ENCODE results near the gene ALDH1A1.

The ALDH1A1 gene

DNA sequence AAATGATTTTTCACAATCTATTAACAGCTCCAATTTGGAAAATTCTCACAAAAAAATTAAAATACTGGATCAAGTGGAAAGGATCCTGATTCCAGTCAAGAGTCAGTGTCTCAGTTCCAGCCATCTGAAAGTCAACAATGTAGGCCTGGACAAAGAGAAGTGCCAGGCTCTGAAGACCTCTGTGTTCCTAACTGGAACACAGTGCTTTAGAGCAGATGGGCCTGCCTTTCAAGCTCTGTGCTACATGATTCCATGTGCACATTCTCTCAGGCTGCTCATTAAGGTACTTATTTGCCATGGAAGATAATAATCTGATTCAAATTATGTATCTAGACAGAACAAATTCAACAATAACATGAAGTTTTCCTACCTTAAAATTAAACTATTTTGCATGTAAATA, 30.2 kb upstream of the ALDH1A1 start:
- ATAC-seq (no peak), DNase-seq (no peak)
- no peak overlapping the region for H3K27ac Mint-ChIP-seq
- H3K27me3 Mint-ChIP-seq, result no peaks in the 10 kb centered on the region
- H3K9me3 Mint-ChIP-seq, result no peaks in the 10 kb centered on the region
- H3K4me3 Mint-ChIP-seq, result no peak overlapping the region
- H3K4me1 Mint-ChIP-seq, result no peaks in the 10 kb centered on the region

DNA sequence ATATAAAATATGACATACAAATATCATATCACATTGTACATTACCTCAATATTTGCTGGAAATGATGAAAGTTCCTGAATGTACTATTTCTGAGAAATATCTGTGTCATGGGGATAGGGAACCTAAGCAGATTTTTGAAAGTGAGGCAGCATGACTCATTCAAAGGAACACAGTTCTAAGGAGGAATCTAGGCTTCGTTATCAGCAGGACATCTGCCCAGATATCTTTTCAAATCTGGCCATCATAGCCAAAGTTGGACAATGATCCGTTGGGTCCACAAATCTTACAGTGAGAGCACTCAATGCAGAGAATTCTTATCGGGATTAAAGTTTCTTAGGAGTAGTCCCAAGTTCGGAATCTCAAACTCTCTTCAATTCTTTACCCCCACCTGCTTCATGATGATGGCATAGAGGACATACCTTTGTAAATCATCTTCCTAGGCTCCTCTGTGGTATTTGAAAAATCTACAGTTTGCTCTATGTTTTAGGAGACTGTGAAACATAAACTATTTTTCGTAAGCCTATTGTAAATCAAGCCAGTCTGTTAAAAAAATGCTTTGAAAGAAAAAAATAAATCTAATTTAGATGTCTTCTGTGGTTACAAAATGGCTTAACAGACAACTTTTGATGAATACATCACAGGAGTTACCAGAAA, 29.4 kb upstream of the ALDH1A1 start:
- ATAC-seq, result no peak
- no peaks in the 10 kb centered on the region for H3K27me3 Mint-ChIP-seq
- H3K27ac Mint-ChIP-seq, result no peak overlapping the region
- no peak overlapping the region for H3K4me3 Mint-ChIP-seq
- no peaks in the 10 kb centered on the region for H3K4me1 Mint-ChIP-seq
- no peaks in the 10 kb centered on the region for H3K9me3 Mint-ChIP-seq
- no peak for DNase-seq

DNA sequence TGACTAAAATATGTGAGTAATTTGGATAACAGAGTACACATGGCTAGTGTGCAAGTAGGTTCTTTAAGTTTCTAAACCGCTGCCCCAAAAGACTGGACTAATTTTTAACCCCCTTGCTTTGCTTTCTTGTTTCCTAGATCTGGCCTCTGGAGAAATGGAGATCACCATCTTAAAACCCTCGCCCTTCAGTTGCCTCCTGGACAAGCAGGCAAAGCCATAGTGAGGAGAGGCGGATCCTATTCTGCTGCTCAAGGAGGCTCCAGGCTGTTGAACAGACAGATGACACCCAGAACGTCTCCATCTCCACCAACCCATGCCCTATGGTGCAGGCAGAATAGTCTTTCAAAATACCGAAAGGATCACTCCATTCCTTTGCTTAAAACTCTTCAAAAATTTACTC, 28.6 kb upstream of the ALDH1A1 start:
- no peak overlapping the region for H3K27ac Mint-ChIP-seq
- ATAC-seq, result no peak
- H3K4me1 Mint-ChIP-seq, result no peaks in the 10 kb centered on the region
- H3K9me3 Mint-ChIP-seq, result no peaks in the 10 kb centered on the region
- no peaks in the 10 kb centered on the region for H3K27me3 Mint-ChIP-seq
- H3K4me3 Mint-ChIP-seq, result no peak overlapping the region
- no peak for DNase-seq

DNA sequence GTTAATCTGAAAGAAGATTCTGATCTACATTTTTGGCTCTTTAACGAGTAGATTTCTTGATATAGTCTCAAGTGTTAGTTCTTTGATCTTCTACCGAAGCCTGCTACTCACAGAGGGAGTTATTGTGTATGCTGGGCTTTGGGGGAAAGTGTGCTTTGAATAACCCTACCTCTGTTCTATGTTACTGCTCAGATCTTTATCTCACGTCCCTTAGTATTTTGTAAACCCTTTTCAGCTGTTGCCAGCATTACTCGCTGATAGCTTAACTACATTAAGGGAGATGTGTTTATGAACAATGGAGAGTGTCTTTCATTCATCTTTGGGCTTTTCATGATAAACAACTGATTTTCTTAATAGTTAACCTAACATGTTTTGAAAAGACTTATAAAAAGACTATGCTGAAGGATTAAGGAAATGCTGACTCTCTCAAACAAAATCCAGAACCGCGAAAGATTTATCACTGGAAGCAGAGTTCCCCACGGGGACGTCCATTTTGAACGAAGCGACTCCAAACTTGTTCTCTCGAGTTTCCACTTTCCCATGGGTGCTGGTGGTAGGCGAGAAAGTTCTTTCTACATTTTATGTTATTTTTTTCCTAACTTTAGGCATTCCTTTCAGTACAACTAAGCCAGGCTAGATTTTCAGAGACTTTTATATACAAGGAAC, 27.9 kb upstream of the ALDH1A1 start:
- DNase-seq, result no peak
- H3K27me3 Mint-ChIP-seq, result peaks cover 6% of the 10 kb centered on the region
- ATAC-seq, result no peak
- H3K4me3 Mint-ChIP-seq, result no peak overlapping the region
- no peaks in the 10 kb centered on the region for H3K9me3 Mint-ChIP-seq
- no peak overlapping the region for H3K27ac Mint-ChIP-seq
- H3K4me1 Mint-ChIP-seq, result no peaks in the 10 kb centered on the region

DNA sequence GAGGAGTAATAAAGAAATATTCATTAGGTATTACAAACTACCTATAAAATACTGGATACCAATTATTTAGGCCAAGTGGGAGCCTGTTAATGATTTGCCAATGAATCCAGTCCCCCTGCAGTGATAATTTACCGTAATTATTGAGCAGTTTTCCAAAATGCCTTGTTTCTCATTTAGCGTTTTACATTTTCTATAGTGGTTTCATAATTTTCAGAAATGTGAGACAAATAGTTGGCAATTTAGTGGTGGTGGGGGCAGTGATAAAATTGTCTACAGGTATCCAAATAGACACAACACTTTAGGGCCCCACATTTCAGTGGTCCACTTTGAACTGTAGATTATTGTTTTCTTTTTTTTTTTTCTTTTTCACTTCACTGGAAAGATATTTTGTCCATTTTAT, 27.3 kb upstream of the ALDH1A1 start:
- ATAC-seq, result no peak
- Mint-ChIP-seq H3K9me3 (no peaks in the 10 kb centered on the region), H3K27me3 (peaks cover 6% of the 10 kb centered on the region), H3K4me3 (no peak overlapping the region), H3K27ac (no peak overlapping the region), H3K4me1 (no peaks in the 10 kb centered on the region)
- no peak for DNase-seq

DNA sequence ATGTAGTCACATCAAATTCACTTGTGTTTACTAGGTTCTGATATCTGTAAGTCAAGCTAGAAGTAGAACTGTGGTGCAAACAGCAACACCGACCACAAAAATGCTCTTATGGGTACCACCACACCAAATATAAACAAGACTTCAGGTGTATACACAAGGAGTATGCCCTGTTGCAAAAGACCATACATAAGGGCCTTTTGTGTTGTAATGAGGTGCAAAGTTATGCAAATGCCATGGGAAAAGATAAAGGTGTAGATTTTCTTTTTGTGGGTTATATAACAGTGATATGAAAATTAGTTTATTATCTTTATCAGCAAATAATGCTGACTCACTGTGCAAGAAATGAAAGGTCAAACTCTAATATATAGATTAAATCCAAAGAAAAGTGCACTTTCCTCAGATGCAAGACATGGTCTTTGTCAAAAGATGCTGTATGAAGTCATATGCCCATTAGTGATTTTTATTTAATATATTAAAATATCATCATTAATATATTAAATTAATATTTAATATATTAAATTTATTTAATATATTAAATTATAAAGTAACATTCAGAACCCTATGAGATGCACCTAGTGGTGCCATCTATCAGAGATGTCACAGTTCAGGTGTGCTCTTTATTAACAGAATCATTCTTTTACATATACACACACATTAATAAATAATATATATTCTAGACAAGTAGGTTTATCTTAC, 26.7 kb upstream of the ALDH1A1 start:
- no peaks in the 10 kb centered on the region for H3K9me3 Mint-ChIP-seq
- no peaks in the 10 kb centered on the region for H3K4me1 Mint-ChIP-seq
- H3K27me3 Mint-ChIP-seq, result peaks cover 6% of the 10 kb centered on the region
- ATAC-seq (no peak), DNase-seq (no peak)
- no peak overlapping the region for H3K4me3 Mint-ChIP-seq
- H3K27ac Mint-ChIP-seq, result no peak overlapping the region

DNA sequence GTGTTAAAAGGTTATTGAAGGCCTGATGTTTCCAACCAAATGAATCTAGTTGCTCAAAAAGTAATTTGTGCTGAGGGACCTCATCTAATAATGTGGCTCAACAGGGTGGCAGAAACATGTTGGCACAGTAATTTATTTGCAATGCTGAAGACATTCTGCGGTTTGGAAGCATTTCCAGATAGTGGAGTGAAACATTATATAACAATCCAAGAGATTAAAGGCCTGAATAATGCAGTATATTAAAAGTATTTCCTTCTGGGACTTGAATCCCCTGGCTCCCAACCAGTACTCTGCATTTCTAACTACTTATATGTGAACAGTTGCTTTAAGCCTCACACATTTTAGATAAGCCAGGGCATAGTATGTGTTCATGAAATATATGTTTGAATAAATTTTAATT, 25.9 kb upstream of the ALDH1A1 start:
- Mint-ChIP-seq H3K4me3 (no peak overlapping the region), H3K27me3 (peaks cover 6% of the 10 kb centered on the region), H3K9me3 (no peaks in the 10 kb centered on the region), H3K27ac (no peak overlapping the region), H3K4me1 (no peaks in the 10 kb centered on the region)
- DNase-seq, result no peak
- ATAC-seq, result no peak

DNA sequence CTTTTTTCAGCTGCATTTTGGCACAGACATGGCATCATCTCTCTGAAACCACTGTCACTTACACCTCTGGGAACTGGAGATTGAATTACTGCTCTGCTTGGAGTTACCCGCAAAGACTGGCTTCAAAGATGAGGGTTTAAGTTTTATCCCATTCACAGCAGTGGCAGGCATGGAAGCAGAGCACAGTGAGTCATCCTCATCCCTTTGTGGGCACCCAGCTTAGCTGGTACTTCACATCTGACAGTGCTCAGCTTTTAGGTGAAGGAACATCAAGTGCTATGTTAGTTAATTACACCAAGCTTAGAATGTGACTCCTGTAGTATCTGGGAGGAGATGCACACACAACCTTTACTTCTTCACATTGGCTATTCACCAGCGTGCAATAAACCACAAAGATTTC, 24.8 kb upstream of the ALDH1A1 start:
- H3K4me1 Mint-ChIP-seq, result no peaks in the 10 kb centered on the region
- peaks cover 6% of the 10 kb centered on the region for H3K27me3 Mint-ChIP-seq
- DNase-seq (no peak), ATAC-seq (no peak)
- no peak overlapping the region for H3K4me3 Mint-ChIP-seq
- H3K9me3 Mint-ChIP-seq, result no peaks in the 10 kb centered on the region
- H3K27ac Mint-ChIP-seq, result no peak overlapping the region

DNA sequence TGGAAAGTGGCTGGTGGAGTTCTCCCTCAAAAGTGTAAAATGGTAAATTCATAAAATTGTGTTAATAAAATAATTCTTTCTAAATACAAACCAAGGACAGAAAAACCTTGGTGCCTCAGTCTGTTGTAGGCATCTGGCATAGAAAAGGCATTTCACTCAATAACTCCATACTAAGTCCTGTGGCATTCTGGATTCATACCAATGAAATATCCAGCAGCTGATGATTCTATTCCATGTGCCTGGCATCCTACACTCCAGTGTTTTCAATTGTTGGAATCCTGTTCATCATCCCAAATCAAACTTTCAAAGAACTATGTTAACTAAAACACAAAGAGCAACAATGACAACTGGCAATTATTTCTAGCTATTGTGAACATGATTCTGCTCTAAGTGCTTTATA, 21.6 kb upstream of the ALDH1A1 start:
- Mint-ChIP-seq H3K27ac (no peak overlapping the region), H3K4me3 (no peak overlapping the region), H3K27me3 (peaks cover 6% of the 10 kb centered on the region), H3K9me3 (no peaks in the 10 kb centered on the region), H3K4me1 (no peaks in the 10 kb centered on the region)
- no peak for ATAC-seq
- no peak for DNase-seq

DNA sequence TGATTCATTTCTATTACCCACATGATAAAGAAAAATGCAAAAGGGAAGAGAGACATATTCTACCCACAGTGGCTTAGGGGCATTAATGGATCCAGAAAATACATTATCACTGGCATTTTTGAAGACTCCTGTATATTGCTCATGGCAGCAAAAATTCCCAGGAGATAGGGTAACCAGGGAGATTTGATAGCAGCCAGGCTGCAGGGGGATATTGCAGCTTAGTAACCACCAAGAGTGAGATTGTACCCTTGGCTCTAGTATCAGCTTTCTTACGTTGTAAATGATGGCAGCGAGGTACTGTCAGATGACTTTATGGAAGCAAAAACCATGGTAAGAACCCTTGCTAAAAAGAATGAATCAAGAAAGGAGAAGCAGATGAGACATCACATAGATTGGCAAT, 19.8 kb upstream of the ALDH1A1 start:
- H3K27me3 Mint-ChIP-seq, result peaks cover 6% of the 10 kb centered on the region
- ATAC-seq (no peak), DNase-seq (no peak)
- no peaks in the 10 kb centered on the region for H3K9me3 Mint-ChIP-seq
- no peak overlapping the region for H3K27ac Mint-ChIP-seq
- H3K4me1 Mint-ChIP-seq, result no peaks in the 10 kb centered on the region
- H3K4me3 Mint-ChIP-seq, result no peak overlapping the region

DNA sequence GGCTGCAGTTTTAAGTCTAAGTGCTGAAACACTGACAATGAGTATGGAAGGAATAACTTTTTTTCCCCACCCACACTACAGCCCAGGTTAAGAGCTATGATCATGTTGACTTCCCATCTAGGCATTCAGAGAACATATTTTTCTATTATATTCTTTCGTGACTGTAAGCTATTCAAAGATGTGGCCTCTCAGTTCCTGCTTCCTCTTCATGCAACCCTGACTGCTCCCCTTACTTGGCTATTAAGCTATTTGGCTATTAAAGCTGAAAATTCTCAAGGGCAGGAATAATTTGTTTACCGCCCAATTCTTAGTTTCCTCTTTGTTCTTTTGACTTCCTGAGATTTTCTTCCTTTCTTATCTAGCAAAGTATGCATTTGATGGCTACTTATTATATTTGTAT, 18.6 kb upstream of the ALDH1A1 start:
- Mint-ChIP-seq H3K4me3 (no peak overlapping the region), H3K4me1 (no peaks in the 10 kb centered on the region), H3K27ac (no peak overlapping the region), H3K9me3 (no peaks in the 10 kb centered on the region), H3K27me3 (peaks cover 6% of the 10 kb centered on the region)
- DNase-seq (no peak), ATAC-seq (no peak)

DNA sequence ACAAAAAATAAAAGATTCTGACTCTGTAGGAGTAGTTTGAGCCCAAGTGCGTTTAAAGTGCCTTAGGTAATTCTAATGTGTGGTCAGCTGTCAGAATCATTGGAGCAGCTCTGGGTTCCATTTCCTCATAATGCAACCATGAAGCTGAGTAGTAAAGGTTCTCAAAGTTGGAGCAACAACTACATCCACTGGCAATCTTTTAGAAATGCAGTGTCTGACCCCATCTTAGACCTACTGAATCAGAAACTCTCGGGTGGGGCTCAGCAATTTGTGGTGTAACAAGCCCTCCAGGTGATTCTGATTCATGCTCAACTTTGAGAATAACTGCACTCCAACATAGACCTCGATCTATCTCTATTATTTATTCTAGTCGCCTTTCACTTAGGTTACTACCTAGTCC, 7.6 kb upstream of the ALDH1A1 start:
- Mint-ChIP-seq H3K27me3 (no peaks in the 10 kb centered on the region), H3K4me3 (no peak overlapping the region), H3K9me3 (peaks cover 8 to 9% of the 10 kb centered on the region in 2 donors), H3K4me1 (no peaks in the 10 kb centered on the region), H3K27ac (no peak overlapping the region)
- no peak for DNase-seq
- ATAC-seq, result no peak

DNA sequence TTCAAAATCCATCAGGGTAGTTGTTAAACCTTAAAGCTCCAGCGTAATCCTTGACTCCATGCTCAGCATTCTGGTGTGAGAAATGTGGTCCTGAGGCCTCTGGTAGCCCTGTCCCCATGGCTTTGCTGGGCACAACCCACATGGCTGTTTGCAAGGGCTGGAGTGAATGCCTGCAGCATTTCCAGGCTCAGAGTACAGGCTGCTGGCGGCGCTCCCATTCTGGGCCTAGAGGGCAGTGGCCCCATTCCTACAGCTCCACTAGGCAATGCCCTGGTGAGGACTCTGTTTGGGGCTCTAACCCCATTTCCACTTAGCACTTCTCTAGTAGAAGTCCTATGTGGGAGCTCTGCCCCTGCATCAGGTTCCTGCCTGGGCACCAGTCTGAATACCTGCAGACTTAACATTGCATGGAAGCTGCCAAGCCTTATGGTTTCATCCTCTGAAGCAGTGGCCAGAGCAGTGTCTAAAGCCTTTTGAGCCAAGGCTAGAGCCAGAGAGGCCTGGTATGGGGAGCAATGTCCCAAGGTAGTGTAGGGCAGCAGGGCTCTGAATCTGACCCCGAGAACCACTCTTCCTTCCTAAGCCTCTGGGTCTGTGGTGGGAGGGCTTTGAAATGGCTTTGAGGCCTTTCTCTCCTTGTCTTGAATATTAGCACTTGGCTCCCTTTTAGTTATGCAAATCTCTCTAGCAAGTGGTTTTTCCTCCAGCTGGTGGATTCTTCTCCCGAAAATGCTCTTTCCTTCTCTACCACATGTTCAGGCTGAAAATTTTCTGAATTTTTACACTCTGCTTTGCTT, 5.8 kb upstream of the ALDH1A1 start:
- ATAC-seq, result no peak
- Mint-ChIP-seq H3K9me3 (peaks cover 8 to 9% of the 10 kb centered on the region in 2 donors), H3K4me3 (no peak overlapping the region), H3K27ac (no peak overlapping the region), H3K4me1 (no peaks in the 10 kb centered on the region), H3K27me3 (no peaks in the 10 kb centered on the region)
- DNase-seq, result no peak

DNA sequence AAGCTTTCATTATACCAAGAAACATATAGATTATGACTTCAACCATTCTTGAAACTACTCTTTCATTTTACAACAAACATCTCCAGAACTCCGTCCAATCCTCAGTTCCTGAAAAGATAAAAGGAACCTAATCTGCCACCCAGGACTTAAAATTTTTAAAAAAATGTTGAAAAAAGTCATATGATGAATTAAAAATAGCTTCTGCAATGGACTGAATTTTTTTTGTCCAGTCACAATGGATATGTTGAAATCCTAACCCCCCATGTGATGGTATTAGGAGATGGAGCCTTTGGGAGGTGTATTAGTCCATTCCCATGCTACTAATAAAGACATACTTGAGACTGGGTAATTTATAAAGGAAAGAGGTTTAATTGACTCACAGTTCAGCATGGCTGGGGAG, 2.7 kb upstream of the ALDH1A1 start:
- Mint-ChIP-seq H3K4me3 (no peak overlapping the region), H3K27me3 (peaks cover 12% of the 10 kb centered on the region), H3K9me3 (peaks cover 8 to 9% of the 10 kb centered on the region in 2 donors), H3K27ac (no peak overlapping the region), H3K4me1 (no peaks in the 10 kb centered on the region)
- DNase-seq, result no peak
- ATAC-seq, result no peak

DNA sequence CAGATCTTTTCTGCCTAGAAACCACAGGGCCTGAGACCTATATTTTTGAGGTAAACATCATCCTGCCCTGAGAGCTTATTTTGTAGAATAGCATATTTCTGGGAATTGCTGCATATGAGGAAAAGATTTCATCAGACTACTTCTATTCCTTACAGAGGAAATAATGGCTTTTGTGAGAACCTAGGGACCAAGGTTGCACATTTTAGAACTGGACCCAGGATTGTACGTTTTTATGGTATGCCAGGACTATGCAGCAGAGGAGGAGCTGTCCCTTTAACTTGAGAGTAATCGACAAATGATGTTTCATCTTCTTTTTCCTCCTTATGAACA, 2.2 kb upstream of the ALDH1A1 start:
- Mint-ChIP-seq H3K4me1 (no peaks in the 10 kb centered on the region), H3K9me3 (peaks cover 8 to 9% of the 10 kb centered on the region in 2 donors), H3K4me3 (no peak overlapping the region), H3K27ac (no peak overlapping the region), H3K27me3 (peaks cover 12% of the 10 kb centered on the region)
- DNase-seq (no peak), ATAC-seq (no peak)

Data from stimulated activated naive CD8-positive, alpha-beta T cell treated with anti-CD3 and anti-CD28 coated beads, Interleukin-15, amount 100 ng/mL, for 72 hours (primary cell).